ENCODE results near the gene PPP2R5E. TPM values are rescaled to one million over a fixed set of nuclear protein-coding genes. Genes with fewer than 3 reads are reported as not detected.

The PPP2R5E gene
- total RNA-seq, 1 donor from 2014 or later = 5.7 TPM

- Histone ChIP-seq H3K36me3 (no peaks in the 10 kb centered on the region), H3K27ac (no peak overlapping the region), H3K4me1 (peaks cover 9 to 23% of the 10 kb centered on the region in 2 donors), H3K27me3 (no peaks in the 10 kb centered on the region), H3K9me3 (no peaks in the 10 kb centered on the region), H3K4me3 (no peak overlapping the region)
- DNase-seq (ENCODE audit: low spot score in 2 of 2) = no peak
- TF ChIP-seq, protein P1, sequence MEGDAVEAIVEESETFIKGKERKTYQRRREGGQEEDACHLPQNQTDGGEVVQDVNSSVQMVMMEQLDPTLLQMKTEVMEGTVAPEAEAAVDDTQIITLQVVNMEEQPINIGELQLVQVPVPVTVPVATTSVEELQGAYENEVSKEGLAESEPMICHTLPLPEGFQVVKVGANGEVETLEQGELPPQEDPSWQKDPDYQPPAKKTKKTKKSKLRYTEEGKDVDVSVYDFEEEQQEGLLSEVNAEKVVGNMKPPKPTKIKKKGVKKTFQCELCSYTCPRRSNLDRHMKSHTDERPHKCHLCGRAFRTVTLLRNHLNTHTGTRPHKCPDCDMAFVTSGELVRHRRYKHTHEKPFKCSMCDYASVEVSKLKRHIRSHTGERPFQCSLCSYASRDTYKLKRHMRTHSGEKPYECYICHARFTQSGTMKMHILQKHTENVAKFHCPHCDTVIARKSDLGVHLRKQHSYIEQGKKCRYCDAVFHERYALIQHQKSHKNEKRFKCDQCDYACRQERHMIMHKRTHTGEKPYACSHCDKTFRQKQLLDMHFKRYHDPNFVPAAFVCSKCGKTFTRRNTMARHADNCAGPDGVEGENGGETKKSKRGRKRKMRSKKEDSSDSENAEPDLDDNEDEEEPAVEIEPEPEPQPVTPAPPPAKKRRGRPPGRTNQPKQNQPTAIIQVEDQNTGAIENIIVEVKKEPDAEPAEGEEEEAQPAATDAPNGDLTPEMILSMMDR (IDR thresholded peaks at IDR 0.05) = no peak
- intact Hi-C loops (cut with DNase I) = loop anchor here (10.0 kb wide), 1 partner anchor 1293 kb away; no protein-coding TSS in a partner anchor
Observed at GRCh38 chr14:63432228-63432627, 110.9 kb downstream of the PPP2R5E start.

- no peak for DNase-seq (ENCODE audit: low spot score in 2 of 2)
- H3K9me3 ChIP-seq = no peaks in the 10 kb centered on the region
- no peak overlapping the region for H3K4me3 ChIP-seq
- TF ChIP-seq, protein P1 (IDR thresholded peaks at IDR 0.05) = no peak
- H3K4me1 ChIP-seq = peaks cover 5 to 16% of the 10 kb centered on the region in 2 donors
- no peaks in the 10 kb centered on the region for H3K27me3 ChIP-seq
- H3K27ac ChIP-seq = no peak overlapping the region
- H3K36me3 ChIP-seq = no peaks in the 10 kb centered on the region
- intact Hi-C loops (cut with DNase I) = loop anchor here (10.0 kb wide), 1 partner anchor 1293 kb away; no protein-coding TSS in a partner anchor
Observed at GRCh38 chr14:63431466-63431865, 111.7 kb downstream of the PPP2R5E start.

GRCh38 chr14:63428486-63428885 lies 114.7 kb downstream of the PPP2R5E start:
- TF ChIP-seq, protein P1 (IDR thresholded peaks at IDR 0.05) = no peak
- H3K27ac ChIP-seq = no peak overlapping the region
- DNase-seq (ENCODE audit: low spot score in 2 of 2) = no peak
- intact Hi-C loops (cut with DNase I) = no loop called here
- H3K27me3 ChIP-seq = no peaks in the 10 kb centered on the region
- H3K9me3 ChIP-seq = no peaks in the 10 kb centered on the region
- H3K36me3 ChIP-seq = no peaks in the 10 kb centered on the region
- no peaks in the 10 kb centered on the region for H3K4me1 ChIP-seq
- H3K4me3 ChIP-seq = no peak overlapping the region

DNA sequence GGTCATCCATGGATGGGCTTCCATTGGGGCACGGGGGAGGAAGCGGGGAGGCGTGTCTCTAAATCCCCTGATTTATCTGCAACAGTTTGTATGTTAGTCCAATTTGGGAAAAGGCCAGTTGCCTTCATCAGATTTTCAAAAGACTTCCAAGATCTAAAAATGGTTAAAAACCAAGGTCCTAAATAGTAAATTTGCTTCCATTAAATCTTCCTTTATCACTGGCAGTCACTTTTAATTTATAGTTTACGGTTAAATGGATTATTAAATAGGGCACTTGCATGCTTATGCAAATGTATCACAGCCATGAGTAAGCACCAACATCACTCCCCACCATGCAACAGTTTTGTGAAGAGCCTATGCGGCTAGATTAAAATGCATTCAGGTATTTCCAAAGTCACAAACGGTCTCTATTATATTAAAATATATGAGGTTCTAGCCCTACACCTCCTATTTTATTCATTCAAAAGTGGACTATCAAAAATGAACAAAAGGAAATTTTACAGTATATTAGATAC lies 116.3 kb downstream of the PPP2R5E start:
- H3K27me3 ChIP-seq = no peaks in the 10 kb centered on the region
- TF ChIP-seq, protein P1 (IDR thresholded peaks at IDR 0.05) = no peak
- intact Hi-C loops (cut with DNase I) = no loop called here
- no peaks in the 10 kb centered on the region for H3K36me3 ChIP-seq
- no peaks in the 10 kb centered on the region for H3K9me3 ChIP-seq
- no peak overlapping the region for H3K4me3 ChIP-seq
- no peak overlapping the region for H3K27ac ChIP-seq
- no peak for DNase-seq (ENCODE audit: low spot score in 2 of 2)
- no peaks in the 10 kb centered on the region for H3K4me1 ChIP-seq

- TF ChIP-seq, protein P1 (IDR thresholded peaks at IDR 0.05) = no peak
- intact Hi-C loops (cut with DNase I) = no loop called here
- Histone ChIP-seq H3K4me3 (no peak overlapping the region), H3K27ac (no peak overlapping the region), H3K36me3 (peaks cover 0 to 12% of the 10 kb centered on the region in 2 donors), H3K9me3 (no peaks in the 10 kb centered on the region), H3K4me1 (no peaks in the 10 kb centered on the region), H3K27me3 (no peaks in the 10 kb centered on the region)
- no peak for DNase-seq (ENCODE audit: low spot score in 2 of 2)
Observed at GRCh38 chr14:63423889-63424288, 119.3 kb downstream of the PPP2R5E start.

DNA sequence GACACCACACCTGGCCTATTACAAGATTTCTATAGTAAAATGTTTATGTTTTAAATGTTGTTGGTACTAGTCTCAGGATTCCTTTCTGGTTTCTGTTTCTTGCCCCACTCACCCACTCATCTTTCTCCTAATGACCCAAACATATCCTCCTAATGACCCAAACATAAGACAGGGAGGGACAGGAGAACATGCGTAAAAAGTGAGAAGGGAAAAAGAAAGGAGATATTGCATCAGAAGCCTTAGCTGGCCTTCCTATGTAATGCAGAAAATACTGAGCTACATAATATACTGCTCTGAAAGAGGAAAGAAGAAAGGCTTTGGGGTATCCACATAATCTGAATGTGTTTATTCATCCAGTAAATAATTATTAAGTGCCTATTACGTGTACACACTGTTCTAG lies 119.8 kb downstream of the PPP2R5E start:
- no peak for DNase-seq (ENCODE audit: low spot score in 2 of 2)
- no peaks in the 10 kb centered on the region for H3K4me1 ChIP-seq
- no peak overlapping the region for H3K4me3 ChIP-seq
- intact Hi-C loops (cut with DNase I) = no loop called here
- no peaks in the 10 kb centered on the region for H3K9me3 ChIP-seq
- no peak overlapping the region for H3K27ac ChIP-seq
- peaks cover 0 to 12% of the 10 kb centered on the region in 2 donors for H3K36me3 ChIP-seq
- H3K27me3 ChIP-seq = no peaks in the 10 kb centered on the region
- TF ChIP-seq, protein P1 (IDR thresholded peaks at IDR 0.05) = no peak

Measured in ascending aorta (tissue), 2 donors.